ENCODE results near the gene TSPAN9. TPM values are rescaled to one million over a fixed set of nuclear protein-coding genes. Genes with fewer than 3 reads are reported as not detected.

TSPAN9 gene
- total and polyA plus RNA-seq, 11 donors = 70.0 to 387 (median 151) TPM

DNA sequence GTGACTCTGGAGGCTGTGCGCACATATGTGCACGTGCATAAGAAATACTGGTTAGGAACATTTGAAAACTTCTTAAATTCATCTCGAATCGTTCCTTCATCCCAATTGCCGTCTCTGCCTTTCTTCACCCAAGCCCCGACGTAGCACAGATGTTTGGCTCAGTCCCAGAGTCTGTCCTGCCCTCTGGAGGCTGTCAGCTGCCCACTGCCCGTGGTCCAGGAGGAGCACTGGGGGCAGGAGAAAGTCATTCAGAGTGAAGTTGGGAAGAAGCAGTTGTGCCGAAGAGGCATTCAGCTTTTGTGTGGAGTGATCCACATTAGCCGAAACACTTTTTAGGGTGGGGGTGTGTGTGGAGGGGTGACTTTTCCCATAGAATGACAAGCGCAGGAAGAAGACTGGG, 124.9 kb downstream of the TSPAN9 start:
- ATAC-seq (peak in 1 of 4 donors; percentile 30), DNase-seq (peak in 1 of 5 donors; percentile 62)
- H3K4me3 ChIP-seq = peak overlapping the region in 10 of 12 donors; percentile 22 to 86 (median 68)
- H3K27ac ChIP-seq = peak overlapping the region; percentile 63 to 97 (median 86)
- no peak for TF ChIP-seq POLR2A (IDR thresholded peaks at IDR 0.05)
- TF ChIP-seq, protein P1, sequence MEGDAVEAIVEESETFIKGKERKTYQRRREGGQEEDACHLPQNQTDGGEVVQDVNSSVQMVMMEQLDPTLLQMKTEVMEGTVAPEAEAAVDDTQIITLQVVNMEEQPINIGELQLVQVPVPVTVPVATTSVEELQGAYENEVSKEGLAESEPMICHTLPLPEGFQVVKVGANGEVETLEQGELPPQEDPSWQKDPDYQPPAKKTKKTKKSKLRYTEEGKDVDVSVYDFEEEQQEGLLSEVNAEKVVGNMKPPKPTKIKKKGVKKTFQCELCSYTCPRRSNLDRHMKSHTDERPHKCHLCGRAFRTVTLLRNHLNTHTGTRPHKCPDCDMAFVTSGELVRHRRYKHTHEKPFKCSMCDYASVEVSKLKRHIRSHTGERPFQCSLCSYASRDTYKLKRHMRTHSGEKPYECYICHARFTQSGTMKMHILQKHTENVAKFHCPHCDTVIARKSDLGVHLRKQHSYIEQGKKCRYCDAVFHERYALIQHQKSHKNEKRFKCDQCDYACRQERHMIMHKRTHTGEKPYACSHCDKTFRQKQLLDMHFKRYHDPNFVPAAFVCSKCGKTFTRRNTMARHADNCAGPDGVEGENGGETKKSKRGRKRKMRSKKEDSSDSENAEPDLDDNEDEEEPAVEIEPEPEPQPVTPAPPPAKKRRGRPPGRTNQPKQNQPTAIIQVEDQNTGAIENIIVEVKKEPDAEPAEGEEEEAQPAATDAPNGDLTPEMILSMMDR (IDR thresholded peaks at IDR 0.05) = peak in 1 of 12 donors; percentile 12
- 35 to 52% (median 48%) methylated on average over 10 to 11 of the region's 11 CpGs for WGBS, 4 donors
- H3K36me3 ChIP-seq = peaks cover 0 to 9% (median 0%) of the 10 kb centered on the region in 9 donors
- intact Hi-C loops (cut with DNase I) = loop anchor here (2.0 to 10.0 kb wide), 13 partner anchors 45 to 130 kb away; partner anchors contain the start of gene TSPAN9 (in 3 of the 10)
- peaks cover 0 to 33% (median 0%) of the 10 kb centered on the region in 9 donors for H3K27me3 ChIP-seq
- no peaks in the 10 kb centered on the region for H3K9me3 ChIP-seq
- H3K4me1 ChIP-seq = peaks cover 0 to 84% (median 43%) of the 10 kb centered on the region in 12 donors

DNA sequence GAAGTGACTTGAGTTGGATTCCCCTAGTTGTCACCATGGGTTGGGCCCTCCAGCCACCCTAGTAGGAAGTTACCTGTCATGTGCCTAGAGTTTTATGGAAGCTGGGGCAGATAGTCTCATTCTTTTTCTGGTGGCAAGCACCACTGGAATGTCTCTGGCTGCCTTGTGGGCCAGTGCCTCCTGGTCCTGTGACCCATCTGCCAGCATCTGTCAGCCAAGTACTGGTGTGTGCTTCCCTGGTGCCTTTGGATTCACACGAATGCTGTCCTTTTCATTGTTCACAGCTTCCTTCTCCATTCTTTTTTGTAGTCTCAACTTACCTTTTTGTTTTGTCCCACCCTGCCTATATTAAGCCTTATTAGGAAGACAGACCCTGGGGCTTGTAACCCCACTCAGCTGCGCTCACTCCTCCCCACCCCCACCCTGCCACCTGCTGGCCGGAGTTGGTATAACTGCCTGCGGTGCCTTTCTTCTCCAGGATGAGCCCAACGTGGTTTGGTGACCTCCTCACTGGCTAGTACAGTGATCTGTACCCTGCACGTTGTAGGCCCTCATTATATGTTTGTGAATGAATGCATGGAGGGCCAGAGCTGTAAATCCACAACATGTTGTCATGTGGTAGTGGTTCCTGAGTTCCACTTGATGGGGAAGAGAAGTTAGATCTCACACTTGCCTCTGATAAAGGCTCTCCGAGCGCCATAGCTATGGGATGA, 125.7 kb downstream of the TSPAN9 start:
- Histone ChIP-seq H3K4me3 (peak overlapping the region in 10 of 12 donors; percentile 22 to 86 (median 68)), H3K4me1 (peaks cover 0 to 92% (median 48%) of the 10 kb centered on the region in 12 donors), H3K27me3 (peaks cover 0 to 33% (median 0%) of the 10 kb centered on the region in 9 donors), H3K9me3 (no peaks in the 10 kb centered on the region), H3K27ac (peak overlapping the region; percentile 63 to 97 (median 86)), H3K36me3 (peaks cover 0 to 9% (median 0%) of the 10 kb centered on the region in 9 donors)
- intact Hi-C loops (cut with DNase I) = loop anchor here (1.0 to 10.0 kb wide), 14 partner anchors 46 to 131 kb away; partner anchors contain the start of gene TSPAN9 (in 3 of the 10)
- WGBS, 4 donors = 20 to 27% (median 21%) methylated on average over 8 of the region's 8 CpGs
- ATAC-seq (peak in 3 of 4 donors; percentile 19 to 62 (median 34)), DNase-seq (peak in 3 of 5 donors; percentile 67 to 77 (median 67))
- TF ChIP-seq POLR2A (IDR thresholded peaks at IDR 0.05) = no peak
- TF ChIP-seq, protein P1 (IDR thresholded peaks at IDR 0.05) = peak; percentile 83 to 96 (median 88)

DNA sequence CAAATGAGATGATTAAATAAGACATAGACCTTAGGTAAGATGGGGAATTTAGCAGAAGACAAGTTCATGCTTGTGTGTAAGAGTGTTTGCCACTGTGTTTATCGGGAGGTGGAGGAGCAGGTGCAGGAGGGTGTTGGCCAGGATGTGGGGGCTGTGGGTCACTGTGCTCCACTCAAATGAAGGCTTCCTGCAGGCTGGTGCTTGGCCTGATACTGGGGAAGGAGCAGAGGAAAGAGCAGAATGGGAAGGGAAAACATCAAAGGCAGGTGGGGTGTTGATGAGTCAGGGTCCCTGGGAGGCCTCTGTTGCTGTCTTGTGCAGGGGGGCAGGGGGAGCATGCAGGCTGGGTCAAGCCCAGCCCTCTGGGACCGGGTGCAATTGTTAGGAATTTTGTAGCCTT, 126.5 kb downstream of the TSPAN9 start:
- 25 to 37% (median 34%) methylated on average over 2 of the region's 2 CpGs for WGBS, 4 donors
- Histone ChIP-seq H3K4me1 (peaks cover 0 to 99% (median 51%) of the 10 kb centered on the region in 12 donors), H3K27ac (peak overlapping the region in 11 of 12 donors; percentile 1 to 97 (median 87))

More for the DNA sequence above, 126.5 kb downstream of the TSPAN9 start:
- H3K4me3 ChIP-seq = peak overlapping the region in 8 of 12 donors; percentile 7 to 86 (median 68)
- ATAC-seq (no peak), DNase-seq (peak in 1 of 5 donors; percentile 10)
- intact Hi-C loops (cut with DNase I) = loop anchor here (1.0 to 10.0 kb wide), 14 partner anchors 46 to 131 kb away; partner anchors contain the start of gene TSPAN9 (in 3 of the 10)
- H3K27me3 ChIP-seq = peaks cover 0 to 33% (median 0%) of the 10 kb centered on the region in 9 donors
- TF ChIP-seq POLR2A (IDR thresholded peaks at IDR 0.05) = no peak
- TF ChIP-seq, protein P1 (IDR thresholded peaks at IDR 0.05) = no peak
- peaks cover 0 to 9% (median 0%) of the 10 kb centered on the region in 9 donors for H3K36me3 ChIP-seq
- H3K9me3 ChIP-seq = no peaks in the 10 kb centered on the region

Measured in heart left ventricle (tissue), 16 donors.